Measurements from ENCODE around the gene PITPNM3. TPM values are rescaled to one million over a fixed set of nuclear protein-coding genes. Genes with fewer than 3 reads are reported as not detected.

PITPNM3 gene
- polyA plus RNA-seq, 5 donors = 3.4 to 5.4 (median 4.4) TPM

GRCh38 chr17:6463616-6464445 lies 92.5 kb downstream of the PITPNM3 start:
- no peak for DNase-seq

- no peak for DNase-seq
Observed at GRCh38 chr17:6462692-6463091, 93.7 kb downstream of the PITPNM3 start.

GRCh38 chr17:6461792-6462524 lies 94.4 kb downstream of the PITPNM3 start:
- DNase-seq = no peak

GRCh38 chr17:6461246-6461645 lies 95.1 kb downstream of the PITPNM3 start:
- DNase-seq = no peak

- DNase-seq = no peak
Observed at GRCh38 chr17:6460531-6461161, 95.7 kb downstream of the PITPNM3 start.

- DNase-seq = no peak
Observed at GRCh38 chr17:6458460-6458950, 97.8 kb downstream of the PITPNM3 start.

- DNase-seq = no peak
Observed at GRCh38 chr17:6457688-6458459, 98.5 kb downstream of the PITPNM3 start.

- DNase-seq = no peak
Observed at GRCh38 chr17:6456914-6457687, 99.3 kb downstream of the PITPNM3 start.

- no peak for DNase-seq
Observed at GRCh38 chr17:6456321-6456720, 100.0 kb downstream of the PITPNM3 start.

GRCh38 chr17:6455321-6455705 lies 101.0 kb downstream of the PITPNM3 start:
- DNase-seq = peak; percentile 34 to 43

- DNase-seq = no peak
Observed at GRCh38 chr17:6454495-6455320, 101.6 kb downstream of the PITPNM3 start.

- DNase-seq = no peak
Observed at GRCh38 chr17:6453279-6454024, 102.9 kb downstream of the PITPNM3 start.

GRCh38 chr17:6452471-6453266 lies 103.7 kb downstream of the PITPNM3 start:
- DNase-seq = no peak

GRCh38 chr17:6450926-6451832 lies 105.2 kb downstream of the PITPNM3 start:
- no peak for DNase-seq

- no peak for DNase-seq
Observed at GRCh38 chr17:6449307-6449706, 107.0 kb downstream of the PITPNM3 start.

GRCh38 chr17:6448473-6448872 lies 107.9 kb downstream of the PITPNM3 start:
- no peak for DNase-seq

- DNase-seq = no peak
Observed at GRCh38 chr17:6446516-6447100, 109.7 kb downstream of the PITPNM3 start.
